ENCODE measurements around the gene TNFRSF14. TPM values are rescaled to one million over a fixed set of nuclear protein-coding genes. Genes with fewer than 3 reads are reported as not detected.

Gene TNFRSF14
- 8.1 and 22.2 TPM in 2 replicates for total RNA-seq (2014; rRNA removed; shearing (Covaris generic))

DNA sequence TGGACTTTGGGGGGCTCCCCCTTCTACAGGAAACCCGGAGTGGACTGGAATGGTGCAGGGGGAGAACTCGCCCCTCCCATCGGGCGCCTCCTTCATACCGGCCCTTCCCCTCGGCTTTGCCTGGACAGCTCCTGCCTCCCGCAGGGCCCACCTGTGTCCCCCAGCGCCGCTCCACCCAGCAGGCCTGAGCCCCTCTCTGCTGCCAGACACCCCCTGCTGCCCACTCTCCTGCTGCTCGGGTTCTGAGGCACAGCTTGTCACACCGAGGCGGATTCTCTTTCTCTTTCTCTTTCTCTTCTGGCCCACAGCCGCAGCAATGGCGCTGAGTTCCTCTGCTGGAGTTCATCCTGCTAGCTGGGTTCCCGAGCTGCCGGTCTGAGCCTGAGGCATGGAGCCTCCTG is at the start of gene TNFRSF14:
TSS of gene TNFRSF14 (plus strand) at position 95 of the 401 bp plus-strand sequence. CDS start at position 389, 294 bp downstream.
- Histone ChIP-seq H3K4me3 (peak within 1 kb of the TSS; percentile 43), H3K36me3 (no peaks in the 10 kb centered on the region), H3K27me3 (replicated peaks) (no peaks in the 10 kb centered on the region), H3K4me1 (replicated peaks) (peaks cover 14% of the 10 kb centered on the region), H3K27ac (peak within 1 kb of the TSS; percentile 46), H3K9me3 (replicated peaks) (no peaks in the 10 kb centered on the region)
- DNase-seq (ENCODE audit: low read depth in 1 of 2, low spot score in 2 of 2): peak in 1 of 2 experiments; percentile 68

DNA sequence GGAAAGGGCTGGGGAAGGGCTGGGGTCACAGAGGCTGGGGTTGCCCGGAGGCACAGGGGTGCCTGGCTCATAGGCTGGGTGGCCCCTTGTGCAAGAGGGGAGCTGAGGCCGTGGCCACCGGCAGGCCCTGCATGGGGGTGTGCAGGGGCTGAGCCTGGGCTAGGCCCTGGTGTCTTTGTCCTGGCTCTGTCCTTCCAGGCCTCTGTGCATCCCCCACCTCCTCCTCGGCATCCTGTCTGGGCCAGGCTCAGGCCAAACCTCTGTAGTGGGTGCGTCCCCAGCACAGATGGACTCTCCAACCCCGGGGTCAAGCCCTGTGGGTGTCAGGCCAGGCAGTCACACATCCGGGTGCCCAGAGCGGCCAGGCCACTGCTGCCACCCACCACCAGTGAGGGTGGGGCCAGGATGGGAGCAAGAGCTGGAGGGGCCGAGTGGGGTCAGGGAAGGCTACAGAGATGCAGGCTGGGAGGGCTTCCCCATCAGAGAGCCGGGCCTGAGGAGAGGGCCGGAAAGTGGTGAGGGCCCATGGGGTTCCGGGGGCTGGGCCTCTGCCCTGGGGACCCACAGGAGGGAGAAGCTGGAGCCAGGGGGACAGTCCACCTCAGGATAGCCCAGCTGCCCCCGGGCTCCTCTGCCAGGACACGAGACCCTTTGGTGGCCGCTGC is 49.1 kb upstream of the TNFRSF14 start:
- no peaks in the 10 kb centered on the region for H3K9me3 ChIP-seq (replicated peaks)
- H3K36me3 ChIP-seq: peaks cover 48% of the 10 kb centered on the region
- DNase-seq (ENCODE audit: low read depth in 1 of 2, low spot score in 2 of 2): no peak
- H3K4me1 ChIP-seq (replicated peaks): no peaks in the 10 kb centered on the region
- H3K4me3 ChIP-seq: no peak overlapping the region
- H3K27me3 ChIP-seq (replicated peaks): no peaks in the 10 kb centered on the region
- H3K27ac ChIP-seq: no peak overlapping the region

DNA sequence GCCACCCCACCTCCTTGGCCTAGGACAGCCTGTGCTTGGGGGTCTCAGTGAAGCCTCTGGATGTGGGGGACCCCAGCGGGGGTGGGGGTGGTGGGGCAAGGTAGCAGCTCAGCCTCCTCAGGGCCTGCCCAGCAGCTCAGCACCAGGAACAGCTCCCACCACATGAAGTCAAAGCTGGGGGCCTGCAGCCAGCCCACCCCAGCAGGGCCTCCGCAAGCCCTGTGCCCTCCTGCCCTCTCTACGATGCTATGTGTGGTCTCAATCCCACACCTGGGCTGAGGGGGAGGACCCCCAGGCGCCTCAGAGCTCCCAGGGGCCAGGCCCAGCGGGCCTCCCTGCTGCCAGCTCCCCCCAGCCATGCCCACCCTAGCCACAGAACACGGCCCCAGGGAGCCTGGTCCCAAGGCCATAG is 48.4 kb upstream of the TNFRSF14 start:
- no peak for DNase-seq (ENCODE audit: low read depth in 1 of 2, low spot score in 2 of 2)
- H3K27me3 ChIP-seq (replicated peaks): no peaks in the 10 kb centered on the region
- H3K27ac ChIP-seq: no peak overlapping the region
- H3K36me3 ChIP-seq: peaks cover 56% of the 10 kb centered on the region
- no peaks in the 10 kb centered on the region for H3K9me3 ChIP-seq (replicated peaks)
- H3K4me3 ChIP-seq: no peak overlapping the region
- H3K4me1 ChIP-seq (replicated peaks): no peaks in the 10 kb centered on the region

DNA sequence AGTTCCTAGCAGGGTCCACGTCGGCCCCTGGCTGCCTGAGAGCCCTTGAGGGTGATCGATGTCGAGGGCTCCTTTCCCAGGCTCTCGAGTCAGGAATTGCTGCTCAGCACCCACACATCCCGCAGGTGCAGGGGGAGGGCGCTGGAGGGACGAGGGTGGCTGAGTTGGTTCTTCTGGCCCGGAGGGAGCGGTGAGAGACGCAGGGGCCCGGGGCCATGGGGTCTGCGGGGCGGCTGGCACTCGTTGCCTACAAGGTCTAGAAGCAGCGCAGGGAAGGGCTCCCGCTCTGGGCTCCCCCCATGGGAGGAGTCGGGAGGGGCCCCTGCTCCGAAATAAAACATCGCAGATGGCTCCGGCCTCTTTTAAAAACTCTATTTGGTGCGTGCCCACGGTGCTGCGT is 48.0 kb upstream of the TNFRSF14 start:
- Histone ChIP-seq H3K27me3 (replicated peaks) (no peaks in the 10 kb centered on the region), H3K4me1 (replicated peaks) (no peaks in the 10 kb centered on the region), H3K27ac (no peak overlapping the region), H3K36me3 (peaks cover 60% of the 10 kb centered on the region), H3K9me3 (replicated peaks) (no peaks in the 10 kb centered on the region), H3K4me3 (no peak overlapping the region)
- no peak for DNase-seq (ENCODE audit: low read depth in 1 of 2, low spot score in 2 of 2)

DNA sequence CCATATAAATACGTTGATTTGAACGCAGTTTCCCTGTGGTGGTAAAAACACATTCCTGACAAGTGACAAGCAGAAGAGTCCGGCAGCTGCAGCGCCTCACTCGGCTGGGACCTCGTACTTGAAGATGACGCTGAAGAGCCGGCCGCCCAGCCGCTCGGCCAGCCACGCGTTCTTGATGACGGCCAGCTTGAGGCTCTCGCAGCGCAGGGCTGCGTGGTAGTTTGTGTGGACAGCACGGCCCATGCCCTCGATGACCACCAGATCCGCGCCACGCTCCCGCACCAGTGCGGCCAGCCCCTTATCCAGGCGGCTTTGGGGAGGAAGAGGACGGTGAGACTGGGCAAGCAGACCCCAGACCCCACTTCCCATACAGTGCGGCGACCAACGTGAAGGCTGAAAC is 47.4 kb upstream of the TNFRSF14 start:
- peaks cover 66% of the 10 kb centered on the region for H3K36me3 ChIP-seq
- no peaks in the 10 kb centered on the region for H3K9me3 ChIP-seq (replicated peaks)
- no peaks in the 10 kb centered on the region for H3K27me3 ChIP-seq (replicated peaks)
- no peak overlapping the region for H3K4me3 ChIP-seq
- H3K27ac ChIP-seq: no peak overlapping the region
- DNase-seq (ENCODE audit: low read depth in 1 of 2, low spot score in 2 of 2): no peak
- H3K4me1 ChIP-seq (replicated peaks): no peaks in the 10 kb centered on the region

DNA sequence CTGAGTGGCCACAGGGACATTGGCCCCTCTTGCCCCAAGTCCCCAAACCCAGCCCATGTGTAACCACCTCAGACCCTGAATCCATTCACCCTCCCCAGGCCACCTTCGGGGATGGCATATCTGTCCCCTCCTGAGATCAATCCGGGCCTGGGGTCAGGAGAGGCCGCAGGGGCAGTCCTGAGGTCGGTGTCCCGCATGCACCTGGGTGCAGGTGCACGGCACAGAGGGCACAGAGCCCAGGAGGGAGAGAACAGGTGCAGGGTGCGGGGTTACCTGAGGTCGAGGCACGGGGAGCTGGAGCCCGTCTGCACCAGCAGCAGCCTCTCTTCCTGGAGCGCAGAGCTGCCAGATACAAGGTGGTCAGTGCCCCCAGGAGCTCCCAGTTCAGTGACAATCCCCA is 46.6 kb upstream of the TNFRSF14 start:
- Histone ChIP-seq H3K4me3 (no peak overlapping the region), H3K27me3 (replicated peaks) (no peaks in the 10 kb centered on the region), H3K27ac (no peak overlapping the region), H3K36me3 (peaks cover 71% of the 10 kb centered on the region), H3K9me3 (replicated peaks) (no peaks in the 10 kb centered on the region), H3K4me1 (replicated peaks) (no peaks in the 10 kb centered on the region)
- DNase-seq (ENCODE audit: low read depth in 1 of 2, low spot score in 2 of 2): no peak

DNA sequence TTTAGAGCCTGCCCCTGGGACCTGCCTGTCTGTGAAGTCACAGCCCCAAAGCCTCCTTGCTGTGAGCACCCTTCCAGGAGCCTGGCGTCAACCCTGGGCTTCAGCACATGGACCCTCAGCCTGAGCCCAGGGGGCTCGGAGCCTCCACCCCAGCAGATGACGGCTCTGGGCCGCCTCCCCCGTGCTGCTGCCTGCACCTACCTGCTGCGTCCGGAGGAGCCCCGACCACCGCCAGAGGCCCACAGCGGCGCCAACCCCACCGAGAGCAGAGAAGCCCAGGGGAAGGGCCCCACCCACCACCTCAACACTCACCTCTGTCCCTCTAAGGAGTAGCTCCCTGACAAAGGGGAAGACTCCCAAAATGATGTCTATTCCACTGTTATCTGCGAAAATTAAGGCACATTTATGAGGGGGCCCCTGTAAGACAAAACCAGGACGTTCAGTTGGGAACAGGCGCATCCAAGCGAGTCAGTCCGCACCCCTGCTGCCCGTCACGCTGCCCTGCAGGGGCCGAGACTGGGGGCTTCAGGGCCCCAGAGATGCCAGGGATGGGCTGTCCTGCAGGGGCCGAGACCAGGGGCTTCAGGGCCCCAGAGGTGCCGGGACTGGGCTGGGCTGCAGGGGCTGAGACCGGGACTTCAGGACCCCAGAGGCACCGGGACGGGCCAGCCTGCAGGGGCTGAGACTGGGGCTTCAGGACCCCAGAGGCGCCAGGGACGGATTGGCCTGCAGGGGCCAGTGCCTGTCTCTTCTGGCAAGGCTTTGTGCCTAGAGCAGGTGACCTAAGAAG is 45.6 kb upstream of the TNFRSF14 start:
- Histone ChIP-seq H3K4me1 (replicated peaks) (no peaks in the 10 kb centered on the region), H3K9me3 (replicated peaks) (no peaks in the 10 kb centered on the region), H3K4me3 (no peak overlapping the region), H3K27me3 (replicated peaks) (no peaks in the 10 kb centered on the region), H3K36me3 (peaks cover 80% of the 10 kb centered on the region), H3K27ac (no peak overlapping the region)
- no peak for DNase-seq (ENCODE audit: low read depth in 1 of 2, low spot score in 2 of 2)

DNA sequence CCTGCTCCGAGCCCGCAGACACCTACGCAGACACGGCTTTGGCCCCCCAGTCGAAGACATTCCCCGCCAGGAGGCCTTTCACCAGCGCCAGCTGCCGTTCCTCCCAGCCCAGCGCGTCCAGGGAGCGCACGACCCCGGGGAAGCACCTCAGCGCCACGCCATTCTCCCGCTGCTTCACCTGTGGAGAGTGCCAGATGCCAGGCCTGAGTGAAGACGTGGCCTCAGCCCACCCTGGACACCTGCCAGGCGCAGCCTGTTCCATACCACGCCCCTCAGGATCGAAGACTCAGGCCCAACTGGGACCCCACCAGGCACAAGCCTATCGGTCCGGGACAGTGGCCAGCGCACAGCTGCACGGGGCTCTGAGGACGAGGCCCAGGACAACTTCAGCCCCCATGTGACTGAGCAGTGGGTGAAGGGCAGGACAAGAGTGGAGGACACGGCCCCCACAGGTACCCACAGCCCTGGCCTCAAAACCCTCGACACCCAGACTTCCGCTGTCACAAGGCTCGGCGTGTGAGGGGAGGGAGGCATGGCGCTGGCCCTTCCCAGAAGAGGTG is 43.2 kb upstream of the TNFRSF14 start:
- H3K27ac ChIP-seq: no peak overlapping the region
- H3K4me1 ChIP-seq (replicated peaks): no peaks in the 10 kb centered on the region
- no peaks in the 10 kb centered on the region for H3K9me3 ChIP-seq (replicated peaks)
- H3K27me3 ChIP-seq (replicated peaks): no peaks in the 10 kb centered on the region
- peaks cover 92% of the 10 kb centered on the region for H3K36me3 ChIP-seq
- DNase-seq (ENCODE audit: low read depth in 1 of 2, low spot score in 2 of 2): no peak
- no peak overlapping the region for H3K4me3 ChIP-seq

DNA sequence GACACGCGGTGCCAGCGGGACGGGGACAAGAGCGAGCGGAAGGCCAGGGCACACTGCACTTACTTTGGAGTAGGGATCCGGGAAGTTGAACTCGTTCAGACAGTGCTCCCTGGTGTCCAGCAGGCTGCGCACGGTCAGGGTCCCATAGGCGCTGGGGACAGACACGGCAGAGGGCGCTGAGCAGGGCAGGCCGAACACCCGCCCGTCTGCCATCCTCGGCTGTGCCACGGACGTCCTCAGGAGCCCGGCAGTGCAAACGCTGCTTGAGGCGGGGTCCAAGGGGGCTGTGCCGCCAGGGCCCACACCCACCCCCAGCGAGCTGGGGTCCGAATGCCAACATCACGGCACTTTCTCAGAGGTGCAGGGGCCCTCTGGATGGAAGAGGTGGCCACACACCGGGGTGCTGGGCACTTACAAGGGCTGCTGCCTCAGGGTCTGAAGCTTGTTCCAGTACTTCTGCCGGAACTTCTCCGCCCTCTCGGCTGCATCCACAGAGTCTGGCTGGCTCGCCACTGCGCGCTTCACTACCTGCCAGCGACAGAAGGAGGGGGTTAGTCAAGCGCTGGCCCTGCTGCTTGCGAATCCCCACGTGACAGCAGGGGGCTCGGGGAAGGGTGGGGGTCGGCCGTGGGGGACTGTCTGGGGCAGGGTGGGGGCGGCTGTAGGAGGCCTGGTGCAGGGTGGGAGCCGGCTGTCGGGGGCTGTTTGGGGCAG is 42.1 kb upstream of the TNFRSF14 start:
- H3K36me3 ChIP-seq: peaks cover 96% of the 10 kb centered on the region
- no peak for DNase-seq (ENCODE audit: low read depth in 1 of 2, low spot score in 2 of 2)
- no peaks in the 10 kb centered on the region for H3K4me1 ChIP-seq (replicated peaks)
- H3K4me3 ChIP-seq: no peak overlapping the region
- H3K9me3 ChIP-seq (replicated peaks): no peaks in the 10 kb centered on the region
- H3K27ac ChIP-seq: no peak overlapping the region
- H3K27me3 ChIP-seq (replicated peaks): no peaks in the 10 kb centered on the region

DNA sequence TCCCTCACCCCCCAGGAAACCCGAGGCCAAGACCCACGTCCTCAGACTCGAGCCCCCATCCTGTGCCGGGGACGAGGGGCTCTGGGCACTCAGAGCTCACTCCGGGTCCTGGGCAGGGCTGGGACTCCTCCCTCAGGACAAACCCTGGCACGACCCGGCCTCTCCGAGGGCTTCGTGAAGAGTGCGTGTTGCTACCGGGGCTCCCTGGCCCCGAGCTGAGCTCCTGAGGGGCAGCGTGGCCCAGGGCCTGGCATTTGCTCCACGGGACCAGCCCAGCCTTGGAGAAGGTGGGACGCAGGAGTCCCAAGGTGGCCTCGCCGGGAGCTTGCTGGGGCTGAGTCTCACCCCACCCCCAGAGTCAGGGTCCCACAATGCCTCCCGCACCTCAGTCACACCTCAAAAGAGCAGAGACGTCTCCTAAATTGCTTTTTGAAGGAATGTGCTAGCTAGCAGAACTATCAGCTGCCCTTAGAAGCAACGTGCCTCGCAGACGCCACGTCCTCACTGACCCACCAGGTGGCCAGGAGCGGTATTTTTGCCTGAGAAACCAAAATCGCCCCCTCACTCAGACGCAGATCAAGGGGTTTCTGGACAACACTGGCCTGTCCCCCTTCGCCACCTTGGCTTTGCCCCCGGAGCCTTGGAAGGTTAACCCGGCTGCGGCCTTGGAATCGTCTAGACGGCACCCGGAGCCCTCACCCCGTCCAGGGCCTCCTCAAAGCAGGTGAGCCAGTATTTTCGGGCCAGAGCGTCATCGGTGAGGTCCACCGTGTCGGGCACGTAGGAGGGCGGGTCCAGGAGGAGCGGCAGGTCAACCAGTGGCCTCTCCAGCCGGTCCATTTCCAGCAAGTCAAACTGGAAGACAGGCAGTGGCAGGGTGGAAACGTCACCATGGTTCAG is 41.1 kb upstream of the TNFRSF14 start:
- H3K27ac ChIP-seq: no peak overlapping the region
- peaks cover 94% of the 10 kb centered on the region for H3K36me3 ChIP-seq
- no peak overlapping the region for H3K4me3 ChIP-seq
- H3K4me1 ChIP-seq (replicated peaks): no peaks in the 10 kb centered on the region
- H3K27me3 ChIP-seq (replicated peaks): no peaks in the 10 kb centered on the region
- no peak for DNase-seq (ENCODE audit: low read depth in 1 of 2, low spot score in 2 of 2)
- H3K9me3 ChIP-seq (replicated peaks): no peaks in the 10 kb centered on the region

DNA sequence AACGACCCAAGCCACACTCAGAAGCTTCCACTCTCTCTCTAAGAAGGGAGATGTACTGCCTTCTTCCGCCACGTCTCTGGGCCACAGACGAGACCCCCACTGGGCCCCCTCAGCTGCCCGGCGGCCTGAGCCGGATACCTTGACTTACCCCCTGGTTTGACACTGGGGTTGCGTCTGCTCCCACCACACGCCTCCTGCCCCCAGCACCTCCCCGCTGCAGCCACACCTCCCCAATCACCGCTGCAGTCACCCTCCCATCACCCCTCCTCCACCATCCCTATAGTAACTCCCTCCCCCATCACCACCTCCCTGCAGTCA is 40.4 kb upstream of the TNFRSF14 start:
- H3K36me3 ChIP-seq: peaks cover 92% of the 10 kb centered on the region
- DNase-seq (ENCODE audit: low read depth in 1 of 2, low spot score in 2 of 2): no peak
- H3K4me3 ChIP-seq: no peak overlapping the region
- no peaks in the 10 kb centered on the region for H3K4me1 ChIP-seq (replicated peaks)
- H3K9me3 ChIP-seq (replicated peaks): no peaks in the 10 kb centered on the region
- H3K27me3 ChIP-seq (replicated peaks): no peaks in the 10 kb centered on the region
- H3K27ac ChIP-seq: no peak overlapping the region

DNA sequence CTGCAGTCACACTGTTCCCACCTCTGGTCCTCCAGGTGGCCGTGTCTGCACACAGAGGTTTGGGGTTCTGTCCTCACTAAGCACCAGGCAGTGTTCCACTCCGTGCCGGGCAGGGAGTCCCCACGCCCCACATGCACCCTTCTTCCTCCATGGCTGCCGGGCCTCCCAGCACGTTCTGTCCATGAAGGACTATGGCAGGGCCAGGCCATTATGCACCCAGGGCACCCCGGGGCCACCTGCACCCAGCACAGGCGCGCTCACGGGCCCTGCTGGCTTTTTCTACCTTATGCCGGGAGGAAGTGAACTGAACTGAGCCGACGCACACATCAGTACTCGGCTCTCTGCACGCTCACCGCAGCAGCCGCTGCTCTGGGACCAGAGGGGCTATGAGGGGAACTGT is 40.0 kb upstream of the TNFRSF14 start:
- DNase-seq (ENCODE audit: low read depth in 1 of 2, low spot score in 2 of 2): no peak
- H3K36me3 ChIP-seq: peaks cover 92% of the 10 kb centered on the region
- no peaks in the 10 kb centered on the region for H3K4me1 ChIP-seq (replicated peaks)
- no peaks in the 10 kb centered on the region for H3K9me3 ChIP-seq (replicated peaks)
- H3K27ac ChIP-seq: no peak overlapping the region
- no peaks in the 10 kb centered on the region for H3K27me3 ChIP-seq (replicated peaks)
- no peak overlapping the region for H3K4me3 ChIP-seq

DNA sequence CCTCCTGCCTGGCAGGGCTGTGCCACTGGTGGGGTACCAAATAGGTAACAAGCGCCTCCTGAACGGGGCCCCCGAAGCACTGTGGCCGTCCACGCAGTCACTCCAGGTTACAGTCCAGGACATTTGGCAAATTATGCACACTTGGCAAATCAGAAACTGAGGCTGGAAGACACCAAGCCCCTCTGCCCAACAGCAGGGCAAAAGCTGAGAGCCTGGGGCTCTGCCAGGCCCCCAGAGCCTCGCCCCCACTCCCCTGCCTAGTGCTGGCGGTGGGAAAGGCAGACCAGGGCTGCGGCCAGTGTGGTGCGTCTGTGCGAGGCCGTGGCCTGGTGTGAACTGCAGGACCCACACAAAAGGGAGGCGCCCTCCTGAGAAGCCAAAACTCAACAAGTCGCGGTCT is 39.2 kb upstream of the TNFRSF14 start:
- H3K4me3 ChIP-seq: no peak overlapping the region
- H3K9me3 ChIP-seq (replicated peaks): no peaks in the 10 kb centered on the region
- no peak for DNase-seq (ENCODE audit: low read depth in 1 of 2, low spot score in 2 of 2)
- peaks cover 89% of the 10 kb centered on the region for H3K36me3 ChIP-seq
- H3K27me3 ChIP-seq (replicated peaks): no peaks in the 10 kb centered on the region
- no peak overlapping the region for H3K27ac ChIP-seq
- no peaks in the 10 kb centered on the region for H3K4me1 ChIP-seq (replicated peaks)
